HG03196 (cell line): ENCODE data around the gene S100A5.

ENCODE experiments used
- ATAC-seq: cut with Tn5 transposase; IDR thresholded peaks from one replicate; pipeline ENCODE4 v1.9.1; 2021; ENCODE audit not compliant: unreplicated experiment

Gene S100A5

DNA sequence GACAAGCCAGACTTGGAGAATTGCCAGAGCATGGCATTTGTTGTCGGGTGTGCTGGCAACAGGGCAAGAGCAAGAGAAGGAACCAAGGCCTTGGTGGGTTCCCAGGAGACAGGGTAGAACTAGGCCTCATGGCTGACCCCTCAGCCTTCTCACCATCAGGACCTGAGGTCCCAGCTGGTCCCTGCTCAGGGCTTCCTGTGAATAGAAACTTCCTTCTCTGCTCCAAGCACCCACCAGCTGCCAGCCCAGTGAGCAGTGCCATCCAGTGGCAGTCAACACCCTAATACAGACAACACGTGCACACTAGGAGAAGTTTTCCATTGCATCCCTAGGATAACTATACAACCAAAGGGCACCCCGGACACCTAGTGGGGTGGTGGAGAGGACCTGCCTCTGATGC lies 27.7 kb downstream of the S100A5 start:
- ATAC-seq, result no peak

DNA sequence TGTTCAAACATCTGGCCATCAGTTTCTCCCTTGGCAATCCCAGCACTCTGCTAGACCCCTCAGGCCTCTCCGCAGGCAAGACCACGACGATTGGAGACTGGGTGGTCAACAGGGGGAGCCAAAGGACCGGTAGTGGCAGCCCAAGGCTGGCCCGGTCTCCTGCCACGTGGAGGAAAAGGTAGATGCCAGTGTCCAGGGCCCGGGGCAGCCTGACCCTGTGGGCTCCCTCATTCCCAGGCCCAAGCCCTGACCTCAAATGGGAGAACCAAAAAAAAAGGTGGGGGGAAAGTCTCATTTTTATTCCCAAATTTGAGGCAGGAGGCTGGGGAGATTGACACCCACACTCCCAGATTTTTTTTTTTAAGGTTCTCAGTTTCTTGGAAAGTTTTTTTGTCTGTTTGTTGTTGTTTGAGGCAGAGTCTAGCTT lies 29.7 kb downstream of the S100A5 start:
- ATAC-seq, result no peak

- no peak for ATAC-seq
Measured at GRCh38 chr1:153509729-153510354, 30.9 kb downstream of the S100A5 start.

GRCh38 chr1:153509036-153509435 lies 31.7 kb downstream of the S100A5 start:
- no peak for ATAC-seq

DNA sequence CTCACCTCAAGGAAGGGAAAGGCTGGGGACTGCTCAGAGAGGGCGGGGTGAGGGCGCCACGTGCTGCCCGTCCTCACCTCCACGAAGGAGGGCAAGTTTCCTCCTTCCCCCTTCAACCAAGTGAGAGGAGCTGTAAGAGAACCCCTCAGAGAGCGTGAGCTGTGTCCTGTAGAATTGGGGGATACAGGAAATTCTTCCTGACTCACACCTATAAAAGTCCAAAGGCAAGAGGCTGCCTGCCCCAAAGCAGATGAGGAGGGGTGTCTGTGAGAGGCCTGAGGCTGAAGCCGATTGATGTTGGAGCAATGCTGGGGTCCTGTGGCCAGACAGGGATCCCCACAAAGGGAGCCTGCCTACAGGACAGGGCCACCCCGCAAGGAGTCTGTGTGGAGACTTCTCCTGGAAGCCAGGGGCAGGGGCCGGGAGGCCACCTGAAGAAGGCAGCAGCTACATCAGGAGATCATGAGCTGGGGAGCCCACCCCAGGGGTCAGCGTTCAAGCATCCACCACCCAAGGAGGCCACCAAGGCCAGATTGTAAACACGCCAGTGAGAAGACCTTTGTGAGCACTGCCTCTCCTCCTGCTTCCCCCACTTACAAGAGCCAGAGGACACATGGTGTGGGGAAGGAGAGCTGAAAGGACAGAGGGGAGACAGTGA lies 32.7 kb downstream of the S100A5 start:
- no peak for ATAC-seq

DNA sequence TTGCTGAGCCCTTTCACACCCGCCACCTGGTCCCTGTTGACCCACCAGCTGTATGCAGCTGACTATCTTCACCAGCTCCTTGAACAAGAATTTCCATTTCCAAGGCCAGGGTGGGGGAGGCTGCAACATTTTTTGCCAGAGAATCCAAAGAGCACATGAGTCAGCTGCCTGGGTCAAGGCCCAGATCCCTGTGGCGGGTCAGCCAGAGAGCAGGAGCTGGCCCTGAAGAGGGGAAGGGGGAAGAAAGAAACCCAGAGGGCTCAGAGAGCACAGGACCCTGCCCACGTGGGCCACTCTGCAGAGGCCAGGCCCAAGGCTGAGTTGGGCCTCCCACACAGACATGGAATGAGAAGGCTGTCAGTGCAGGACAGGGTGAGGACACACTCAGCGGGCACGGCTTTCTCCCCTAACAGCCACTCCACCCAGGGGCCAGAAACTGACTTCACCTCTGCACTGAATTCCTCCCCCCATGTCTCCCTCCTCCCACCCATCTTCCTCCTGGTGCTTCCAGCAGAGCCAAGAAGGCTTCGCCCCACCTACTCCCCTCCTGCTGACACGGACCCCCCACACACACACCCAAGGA lies 33.8 kb downstream of the S100A5 start:
- no peak for ATAC-seq

DNA sequence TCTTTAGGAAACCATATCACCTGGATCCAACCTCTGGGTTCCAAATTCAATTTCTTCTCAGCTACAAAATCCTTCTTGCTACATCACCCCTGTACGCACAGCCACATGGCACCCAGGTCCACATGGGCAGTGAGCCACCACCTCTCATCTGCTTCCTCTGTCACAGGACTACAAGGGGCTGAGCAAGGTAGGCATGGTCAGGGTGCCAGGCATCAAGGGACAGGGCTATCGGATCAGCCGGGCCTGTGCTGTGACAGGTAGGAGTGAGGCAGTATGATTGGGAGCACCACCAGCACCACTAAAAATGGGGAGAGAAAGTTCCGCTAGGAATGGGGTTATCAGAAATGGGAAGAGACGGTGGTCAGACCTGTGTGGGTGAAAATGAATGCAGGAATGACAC lies 34.3 kb downstream of the S100A5 start:
- ATAC-seq, result no peak

- no peak for ATAC-seq
Measured at GRCh38 chr1:153505576-153505975, 35.2 kb downstream of the S100A5 start.

- no peak for ATAC-seq
Measured at GRCh38 chr1:153503766-153504165, 37.0 kb downstream of the S100A5 start.

DNA sequence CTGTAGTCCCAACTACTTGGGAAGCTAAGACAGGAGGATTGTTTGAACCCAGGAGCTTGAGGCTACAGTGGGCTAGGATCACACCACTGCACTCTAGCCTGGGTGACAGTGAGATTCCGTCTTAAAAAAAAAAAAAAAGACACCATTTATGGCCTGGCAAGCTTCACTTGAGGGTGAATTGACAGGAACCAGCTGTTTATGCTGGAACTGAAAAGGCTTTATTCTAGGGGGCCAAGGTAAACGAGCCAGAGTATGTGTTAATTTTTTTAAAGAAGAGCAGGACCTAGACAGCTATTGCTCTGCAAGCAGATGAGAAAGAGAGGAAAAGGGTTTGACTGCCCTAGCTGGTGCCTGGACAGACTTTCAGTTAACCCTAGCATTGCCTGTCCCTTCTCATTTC lies 42.0 kb downstream of the S100A5 start:
- no peak for ATAC-seq

DNA sequence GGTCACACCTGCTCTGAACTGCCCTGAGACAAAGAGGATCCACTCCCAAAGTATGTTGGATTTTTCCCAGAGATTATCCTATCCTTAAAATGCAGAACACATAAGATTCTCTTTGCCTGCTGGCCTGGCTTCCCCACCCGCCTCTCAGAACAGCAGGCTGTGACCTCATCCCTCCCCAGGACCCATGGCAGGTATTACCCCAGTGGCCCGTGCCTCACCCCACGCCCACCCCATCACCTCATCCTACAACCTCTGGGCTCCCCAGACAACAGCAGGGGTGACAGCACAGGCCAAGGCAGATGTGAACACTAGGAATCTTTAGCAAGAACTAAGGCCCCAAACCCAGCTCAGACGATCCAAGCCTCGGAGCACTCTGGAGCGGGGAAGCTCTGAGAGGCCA lies 45.2 kb downstream of the S100A5 start:
- ATAC-seq, result no peak

GRCh38 chr1:153494976-153495535 lies 45.7 kb downstream of the S100A5 start:
- ATAC-seq, result no peak

DNA sequence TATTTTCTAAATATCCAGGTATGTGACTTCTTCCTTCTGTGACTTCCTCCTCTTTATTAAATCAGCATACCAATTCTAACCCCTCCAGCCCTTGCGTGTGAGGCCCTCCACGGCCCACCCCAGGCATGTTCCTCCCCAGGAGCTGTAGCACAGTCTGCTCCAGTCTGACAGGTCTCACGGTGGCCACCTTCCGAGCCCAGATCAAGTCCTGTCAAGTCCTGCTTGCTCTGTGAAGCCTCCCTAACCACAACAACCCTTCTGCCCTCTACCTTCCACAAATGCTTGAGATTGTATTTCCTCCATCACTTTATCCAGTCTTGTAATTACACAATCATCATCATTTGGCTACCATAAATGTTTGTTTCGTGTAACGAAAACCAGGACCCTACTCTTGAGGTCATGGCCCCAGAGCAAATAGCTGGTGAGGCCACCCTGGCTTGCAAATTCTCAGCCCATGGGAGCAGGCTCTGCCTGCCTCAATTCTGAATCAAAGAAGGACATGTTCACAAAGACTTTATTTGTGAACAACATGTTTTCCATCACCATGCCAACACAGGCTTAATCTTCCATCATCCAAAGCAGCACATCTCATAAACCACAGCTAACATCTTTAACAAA lies 47.3 kb downstream of the S100A5 start:
- no peak for ATAC-seq

- no peak for ATAC-seq
Measured at GRCh38 chr1:153490272-153491051, 50.3 kb downstream of the S100A5 start.

- ATAC-seq, result no peak
Measured at GRCh38 chr1:153488731-153489130, 52.0 kb downstream of the S100A5 start.

GRCh38 chr1:153487707-153488106 lies 53.0 kb downstream of the S100A5 start:
- ATAC-seq, result no peak
